Activated CD8-positive, alpha-beta memory T cell treated with anti-CD3 and anti-CD28 coated beads, Interleukin-2, amount 50 U/mL, for 1 hour (primary cell): ENCODE measurements around the gene RUNDC1.
"Not testable (repeated sequence)": the region's sequence is repeated elsewhere in the genome, so short reads cannot be mapped to it uniquely, and the experiment has no call there.

Experiments
- DNase-seq: peaks from one replicate; pipeline ENCODE4 v3.0.0-alpha.2; 2020; ENCODE audit errors: extremely low read depth

Gene RUNDC1

DNA sequence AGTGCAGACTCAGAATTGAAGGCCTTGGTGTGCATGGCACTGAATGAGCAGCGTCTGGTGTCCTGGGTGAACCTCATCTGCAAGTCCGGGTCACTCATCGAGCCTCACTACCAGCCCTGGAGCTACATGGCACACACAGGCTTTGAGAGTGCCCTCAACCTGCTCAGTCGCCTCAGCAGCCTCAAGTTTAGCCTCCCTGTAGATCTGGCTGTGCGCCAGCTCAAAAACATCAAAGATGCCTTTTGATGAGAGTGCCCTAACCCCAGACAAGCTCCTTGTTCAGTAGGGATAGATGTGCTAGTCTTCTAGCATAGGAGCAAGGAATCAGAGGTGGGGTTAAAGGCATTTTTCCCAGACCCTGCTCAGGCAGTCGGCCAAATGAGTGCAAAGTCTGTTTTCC lies 11.1 kb downstream of the RUNDC1 start:
- no peak for DNase-seq

DNA sequence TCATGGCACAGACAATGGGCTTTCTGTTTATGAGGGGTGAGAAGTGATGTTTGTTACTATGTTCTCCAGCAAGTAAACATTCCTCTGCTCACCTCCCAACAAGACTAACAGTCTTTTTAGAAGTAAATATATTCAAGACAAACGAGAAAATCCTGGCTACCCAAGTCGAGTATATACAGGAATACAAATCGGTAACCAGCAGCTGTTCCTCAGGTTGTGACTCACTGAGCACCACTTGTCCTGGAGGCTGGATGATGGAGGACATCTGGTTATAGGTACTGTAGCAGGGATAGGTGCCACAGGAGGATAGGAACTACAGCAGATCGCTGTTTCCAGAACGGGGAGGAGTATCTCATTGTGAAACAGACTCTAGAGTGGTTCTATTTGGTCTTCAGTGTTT lies 12.5 kb downstream of the RUNDC1 start:
- no peak for DNase-seq

GRCh38 chr17:42993913-42994312 lies 13.5 kb downstream of the RUNDC1 start:
- not testable (repeated sequence) for DNase-seq

- DNase-seq, result no peak
Measured at GRCh38 chr17:42997390-42997983, 17.1 kb downstream of the RUNDC1 start.

GRCh38 chr17:42997984-42998938 lies 17.9 kb downstream of the RUNDC1 start, which contains the start of gene RPL27:
Gene RPL27, plus strand, starts transcription at chr17:42998419. Its CDS starts 332 bp downstream, at chr17:42998751.
- peak; percentile 97 for DNase-seq

- no peak for DNase-seq
Measured at GRCh38 chr17:42999003-42999525, 18.7 kb downstream of the RUNDC1 start.

- DNase-seq, result not testable (repeated sequence)
Measured at GRCh38 chr17:43000894-43001293, 20.5 kb downstream of the RUNDC1 start.

DNA sequence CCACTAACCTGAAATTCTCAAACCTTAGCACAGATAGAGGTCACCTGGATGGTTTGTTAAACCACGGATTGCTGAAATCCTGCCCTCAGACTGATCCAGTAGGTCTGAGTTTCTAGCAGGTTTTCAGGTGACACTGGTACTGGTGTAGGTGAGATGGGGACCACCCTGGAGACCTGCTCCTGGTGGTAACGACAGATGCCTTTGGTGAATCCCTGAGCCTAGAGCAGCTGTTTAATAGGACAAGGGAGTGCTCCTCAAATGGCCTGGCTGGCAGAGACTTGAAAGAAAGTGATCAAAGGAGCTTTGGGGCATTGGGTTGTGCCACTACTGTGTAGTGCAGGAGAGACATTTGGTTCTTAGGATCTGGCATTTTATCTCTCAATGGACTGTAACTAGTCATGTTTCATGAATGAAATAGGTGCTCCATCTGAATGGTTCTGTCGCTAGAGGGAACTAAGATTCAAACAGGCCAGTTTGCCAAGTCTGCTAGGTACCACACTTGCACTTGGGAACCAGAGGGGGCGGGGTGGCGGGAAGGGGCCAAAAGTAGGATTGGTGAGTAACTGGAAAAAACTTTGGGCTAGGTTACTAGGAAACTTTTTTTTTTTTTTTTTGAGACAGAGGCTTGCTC lies 23.3 kb downstream of the RUNDC1 start:
- no peak for DNase-seq

- peak; percentile 59 for DNase-seq
Measured at GRCh38 chr17:43006639-43007551, 26.5 kb downstream of the RUNDC1 start, which contains the start of gene IFI35. Gene IFI35, plus strand, starts transcription at chr17:43006784. Its CDS starts 164 bp downstream, at chr17:43006948.

GRCh38 chr17:43010667-43011308 lies 30.4 kb downstream of the RUNDC1 start:
- DNase-seq, result no peak

- DNase-seq, result no peak
Measured at GRCh38 chr17:43011728-43012472, 31.5 kb downstream of the RUNDC1 start.

DNA sequence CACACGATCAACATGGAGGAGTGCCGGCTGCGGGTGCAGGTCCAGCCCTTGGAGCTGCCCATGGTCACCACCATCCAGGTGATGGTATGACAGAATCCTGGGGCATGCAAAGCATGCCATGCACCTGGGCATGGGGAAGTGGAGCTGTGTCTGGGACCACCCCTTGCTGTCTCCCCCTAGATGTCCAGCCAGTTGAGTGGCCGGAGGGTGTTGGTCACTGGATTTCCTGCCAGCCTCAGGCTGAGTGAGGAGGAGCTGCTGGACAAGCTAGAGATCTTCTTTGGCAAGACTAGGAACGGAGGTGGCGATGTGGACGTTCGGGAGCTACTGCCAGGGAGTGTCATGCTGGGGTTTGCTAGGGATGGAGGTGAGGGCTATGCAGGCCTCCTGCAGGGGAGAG lies 32.9 kb downstream of the RUNDC1 start:
- no peak for DNase-seq

DNA sequence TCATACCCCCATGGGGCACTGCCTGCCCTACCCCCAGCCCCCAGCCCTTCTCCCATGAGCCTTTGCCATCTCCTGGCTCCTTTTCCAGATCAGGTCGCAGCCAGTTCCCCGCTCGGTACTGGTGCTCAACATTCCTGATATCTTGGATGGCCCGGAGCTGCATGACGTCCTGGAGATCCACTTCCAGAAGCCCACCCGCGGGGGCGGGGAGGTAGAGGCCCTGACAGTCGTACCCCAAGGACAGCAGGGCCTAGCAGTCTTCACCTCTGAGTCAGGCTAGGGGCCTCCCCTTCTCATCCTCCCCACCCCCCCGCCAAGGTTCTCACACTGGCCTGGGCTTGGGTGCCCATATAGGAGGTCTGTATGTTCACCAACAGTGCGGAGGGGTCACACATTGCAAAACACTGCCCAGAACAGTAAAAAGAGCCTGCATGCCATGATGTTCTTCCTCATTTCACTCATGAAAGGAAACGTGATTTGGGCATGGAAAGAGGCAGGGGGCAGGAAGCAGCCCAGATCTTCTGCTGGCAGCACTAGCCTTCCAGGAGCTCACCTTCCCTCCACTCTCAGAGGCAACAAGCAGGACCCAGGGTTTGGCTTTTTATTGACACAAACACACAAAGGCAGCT lies 33.8 kb downstream of the RUNDC1 start:
- DNase-seq, result no peak

- no peak for DNase-seq
Measured at GRCh38 chr17:43014649-43015542, 34.5 kb downstream of the RUNDC1 start.

GRCh38 chr17:43015579-43015978 lies 35.2 kb downstream of the RUNDC1 start:
- no peak for DNase-seq

GRCh38 chr17:43016216-43016615 lies 35.9 kb downstream of the RUNDC1 start:
- no peak for DNase-seq

GRCh38 chr17:43018008-43018853 lies 37.9 kb downstream of the RUNDC1 start:
- DNase-seq, result no peak
